H9 (cell line): ENCODE data around the gene IL1RAPL1. TPM values are rescaled to one million over a fixed set of nuclear protein-coding genes. Genes with fewer than 3 reads are reported as not detected.

ENCODE experiments used
- DNase-seq: peaks from one replicate; pipeline ENCODE4 v3.0.0-alpha.2; 2017
- H2AFZ ChIP-seq: one replicate; pipeline ENCODE4 v1.6.1; 2013; ENCODE audit warnings: mild to moderate bottlenecking, low read length, control low read depth, moderate library complexity
- H2AK5ac ChIP-seq: 2 replicates; pipeline ENCODE4 v1.6.1; 2013; ENCODE audit warnings: low read length, control low read depth, mixed read lengths; ENCODE audit not compliant: insufficient read length
- H2BK120ac ChIP-seq: one replicate; pipeline ENCODE4 v1.6.1; 2013; ENCODE audit warnings: low read depth, mild to moderate bottlenecking, low read length, control low read depth, inconsistent platforms; ENCODE audit not compliant: poor library complexity, severe bottlenecking
- H2BK12ac ChIP-seq: 2 replicates; pipeline ENCODE4 v1.6.1; 2013; ENCODE audit warnings: low read length, control low read depth, mixed read lengths, low read depth; ENCODE audit not compliant: insufficient read length
- H2BK15ac ChIP-seq: 2 replicates; pipeline ENCODE4 v1.6.1; 2013; ENCODE audit warnings: low read depth, low read length, control low read depth
- H2BK20ac ChIP-seq: one replicate; pipeline ENCODE4 v1.6.1; 2013; ENCODE audit warnings: low read depth, mild to moderate bottlenecking, low read length, control low read depth, inconsistent platforms; ENCODE audit not compliant: poor library complexity, severe bottlenecking
- H2BK5ac ChIP-seq: 2 replicates; pipeline ENCODE4 v1.6.1; 2013; ENCODE audit warnings: low read length, control low read depth, mixed read lengths; ENCODE audit not compliant: insufficient read length
- H3K14ac ChIP-seq: 2 replicates; pipeline ENCODE4 v1.6.1; 2013; ENCODE audit warnings: low read length, control low read depth; ENCODE audit not compliant: insufficient read depth
- H3K18ac ChIP-seq: 2 replicates; pipeline ENCODE4 v1.6.1; 2013; ENCODE audit warnings: low read depth, mild to moderate bottlenecking, mixed read lengths, low read length, control low read depth; ENCODE audit not compliant: insufficient read length
- H3K23ac ChIP-seq: 2 replicates; pipeline ENCODE4 v1.6.1; 2013; ENCODE audit warnings: low read length, control low read depth, mixed read lengths, low read depth; ENCODE audit not compliant: insufficient read length
- H3K23me2 ChIP-seq: 2 replicates; pipeline ENCODE4 v1.6.1; 2013; ENCODE audit warnings: low read depth, mild to moderate bottlenecking, mixed read lengths, low read length, control low read depth; ENCODE audit not compliant: insufficient read length, poor library complexity, severe bottlenecking
- H3K27ac ChIP-seq: 2 replicates; pipeline ENCODE4 v1.5.1; 2013; ENCODE audit warnings: low read length, control low read depth, mixed read lengths, low read depth; ENCODE audit not compliant: insufficient read length
- H3K27me3 ChIP-seq: 2 replicates; pipeline ENCODE4 v1.6.1; 2013; ENCODE audit warnings: low read length, control low read depth, inconsistent platforms; ENCODE audit not compliant: insufficient read depth
- H3K4ac ChIP-seq: 2 replicates; pipeline ENCODE4 v1.6.1; 2013; ENCODE audit warnings: low read depth, mild to moderate bottlenecking, control low read depth, inconsistent platforms, low read length, moderate library complexity
- H3K4me1 ChIP-seq: 2 replicates; pipeline ENCODE4 v1.6.1; 2013; ENCODE audit warnings: low read length, control low read depth, inconsistent platforms; ENCODE audit not compliant: insufficient read depth
- H3K4me2 ChIP-seq: 2 replicates; pipeline ENCODE4 v1.6.1; 2013; ENCODE audit warnings: low read length, control low read depth, mixed read lengths; ENCODE audit not compliant: insufficient read length, insufficient read depth
- H3K56ac ChIP-seq: 2 replicates; pipeline ENCODE4 v1.6.1; 2013; ENCODE audit warnings: low read depth, mild to moderate bottlenecking, mixed read lengths, low read length, control low read depth; ENCODE audit not compliant: insufficient read length
- H3K79me1 ChIP-seq: 2 replicates; pipeline ENCODE4 v1.6.1; 2013; ENCODE audit warnings: low read depth, mild to moderate bottlenecking, moderate library complexity, low read length, control low read depth, inconsistent platforms; ENCODE audit not compliant: insufficient read depth, poor library complexity, severe bottlenecking
- H3K79me2 ChIP-seq: 2 replicates; pipeline ENCODE4 v1.6.1; 2013; ENCODE audit warnings: low read length, control low read depth, inconsistent platforms; ENCODE audit not compliant: insufficient read depth
- H3K9ac ChIP-seq: 2 replicates; pipeline ENCODE4 v1.6.1; 2013; ENCODE audit warnings: low read length, control low read depth, mixed read lengths; ENCODE audit not compliant: insufficient read length; ENCODE audit errors: extremely low read depth
- H3K9me3 ChIP-seq: one replicate; pipeline ENCODE4 v1.6.1; 2013; ENCODE audit warnings: low read depth, low read length, inconsistent platforms; ENCODE audit not compliant: control insufficient read depth
- H3T11ph ChIP-seq: one replicate; pipeline ENCODE4 v1.6.1; 2013; ENCODE audit warnings: mild to moderate bottlenecking, low read length, control low read depth, inconsistent platforms
- H4K20me1 ChIP-seq: one replicate; pipeline ENCODE4 v1.6.1; 2013; ENCODE audit not compliant: control insufficient read depth, insufficient read length, insufficient read depth
- H4K5ac ChIP-seq: 2 replicates; pipeline ENCODE4 v1.6.1; 2013; ENCODE audit warnings: low read depth, mild to moderate bottlenecking, mixed read lengths, low read length, control low read depth; ENCODE audit not compliant: insufficient read length
- H4K8ac ChIP-seq: replicated peaks from 2 replicates; pipeline ENCODE4 v1.6.1; 2013; ENCODE audit warnings: low read length, control low read depth, mixed read lengths, low read depth; ENCODE audit not compliant: insufficient read length
- H4K91ac ChIP-seq: 2 replicates; pipeline ENCODE4 v1.6.1; 2013; ENCODE audit warnings: low read depth, mild to moderate bottlenecking, moderate library complexity, mixed read lengths, low read length, control low read depth; ENCODE audit not compliant: insufficient read length
- H3K27ac Mint-ChIP-seq, 3 experiments: 2 replicates in 2 of 3; 3 replicates in 1 of 3; pipeline ENCODE4 v1.8.0; 2020 to 2021; ENCODE audit warnings: mixed read lengths in 3 of 3, mild to moderate bottlenecking in 1 of 3, moderate library complexity in 1 of 3
- H3K27me3 Mint-ChIP-seq: 2 replicates; pipeline ENCODE4 v1.8.0; 2021; ENCODE audit warnings: low read depth, mild to moderate bottlenecking, moderate library complexity, mixed read lengths
- H3K36me3 Mint-ChIP-seq, 3 experiments: 2 replicates in 2 of 3; 3 replicates in 1 of 3; pipeline ENCODE4 v1.8.0; 2020 to 2021; ENCODE audit warnings: low read depth in 3 of 3, mixed read lengths in 3 of 3; ENCODE audit not compliant: insufficient read depth in 1 of 3
- H3K4me1 Mint-ChIP-seq, 2 experiments: 2 replicates each; pipeline ENCODE4 v1.8.0; 2020; ENCODE audit warnings: mixed read lengths in 2 of 2
- H3K4me3 Mint-ChIP-seq, 2 experiments: 2 replicates in 1 of 2; 3 replicates in 1 of 2; pipeline ENCODE4 v1.8.0; 2020 to 2021; ENCODE audit warnings: mild to moderate bottlenecking in 2 of 2, mixed read lengths in 2 of 2, moderate library complexity in 1 of 2
- H3K9me3 Mint-ChIP-seq, 2 experiments: 2 replicates in 1 of 2; 3 replicates in 1 of 2; pipeline ENCODE4 v1.8.0; 2020; ENCODE audit warnings: mild to moderate bottlenecking in 2 of 2, mixed read lengths in 2 of 2, moderate library complexity in 1 of 2
- WGBS: extraction: QIAGEN DNeasy Blood & Tissue Kit; methylation state at CpG from one replicate; pipeline ENCODE4 v1.1.7; 2013; ENCODE audit warnings: missing lambda C conversion rate, low lambda C conversion rate, mixed read lengths; ENCODE audit not compliant: insufficient read length; ENCODE audit errors: extremely low coverage; 5-methylcytosine and 5-hydroxymethylcytosine counted together
- total RNA-seq: library from RNA; stranded (reverse); gene quantifications from 2 replicates; pipeline ENCODE4 v1.2.1, GENCODE V29; 2021
- TF ChIP-seq, protein P1 (sequence below): fragments of 200-600 bp; sonication (generic); conservative IDR thresholded peaks from 3 replicates; pipeline ENCODE4 v1.8.0; 2021; ENCODE audit warnings: antibody characterized with exemption, mild to moderate bottlenecking

IL1RAPL1 gene
- total RNA-seq, 1 experiment from 2014 or later, result 0.31 TPM

DNA sequence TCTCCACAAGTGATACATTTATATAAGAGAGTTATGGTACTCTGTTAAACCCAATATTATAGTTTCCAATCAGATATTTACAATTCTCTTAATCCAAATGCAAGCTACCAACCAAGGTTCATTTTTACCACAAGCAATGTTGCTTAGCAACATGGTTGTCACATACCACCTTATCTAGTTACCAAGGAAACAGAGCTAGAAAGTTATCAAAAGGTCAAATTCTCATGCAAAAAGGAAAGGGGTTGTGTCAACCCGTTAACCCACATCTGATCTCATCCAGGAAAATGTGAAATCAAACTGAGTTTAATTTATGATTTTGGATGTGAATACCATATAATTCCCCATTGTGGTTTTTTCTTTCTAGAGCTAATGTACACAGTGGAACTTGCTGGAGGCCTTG lies 1354.0 kb downstream of the IL1RAPL1 start:
- H2BK20ac ChIP-seq, result no peak overlapping the region
- H4K20me1 ChIP-seq, result no peaks in the 10 kb centered on the region
- H3T11ph ChIP-seq, result no peak overlapping the region
- no peaks in the 10 kb centered on the region for H3K9me3 ChIP-seq
- H3K9ac ChIP-seq, result no peak overlapping the region
- no peaks in the 10 kb centered on the region for H3K79me2 ChIP-seq
- H2BK5ac ChIP-seq, result no peak overlapping the region
- no peak overlapping the region for H2AFZ ChIP-seq
- no peak overlapping the region for H3K27ac Mint-ChIP-seq
- no peak overlapping the region for H3K4me3 Mint-ChIP-seq
- H3K23ac ChIP-seq, result no peak overlapping the region
- H3K79me1 ChIP-seq, result no peaks in the 10 kb centered on the region
- no peak overlapping the region for H4K91ac ChIP-seq
- H2AK5ac ChIP-seq, result no peak overlapping the region
- H4K5ac ChIP-seq, result no peak overlapping the region
- H3K23me2 ChIP-seq, result no peaks in the 10 kb centered on the region
- H3K27ac ChIP-seq, result no peak overlapping the region
- H3K14ac ChIP-seq, result no peak overlapping the region
- H3K18ac ChIP-seq, result no peak overlapping the region
- no peaks in the 10 kb centered on the region; the same call in 1 of the 2 replicates for H3K4me1 ChIP-seq
- no peaks in the 10 kb centered on the region for H3K27me3 ChIP-seq
- no peak overlapping the region for H2BK15ac ChIP-seq
- no peak for DNase-seq
- WGBS, result no CpG with 5 or more reads among the region's 1 CpG
- no peak overlapping the region for H2BK12ac ChIP-seq
- peaks cover 0 to 43% of the 10 kb centered on the region in 2 experiments; a peak in 4 of 5 replicates for H3K9me3 Mint-ChIP-seq
- H3K4ac ChIP-seq, result no peak overlapping the region
- H2BK120ac ChIP-seq, result no peak overlapping the region
- no peak overlapping the region for H3K56ac ChIP-seq
- no peak overlapping the region for H3K4me2 ChIP-seq
- no peaks in the 10 kb centered on the region for H3K27me3 Mint-ChIP-seq
- TF ChIP-seq, protein P1, sequence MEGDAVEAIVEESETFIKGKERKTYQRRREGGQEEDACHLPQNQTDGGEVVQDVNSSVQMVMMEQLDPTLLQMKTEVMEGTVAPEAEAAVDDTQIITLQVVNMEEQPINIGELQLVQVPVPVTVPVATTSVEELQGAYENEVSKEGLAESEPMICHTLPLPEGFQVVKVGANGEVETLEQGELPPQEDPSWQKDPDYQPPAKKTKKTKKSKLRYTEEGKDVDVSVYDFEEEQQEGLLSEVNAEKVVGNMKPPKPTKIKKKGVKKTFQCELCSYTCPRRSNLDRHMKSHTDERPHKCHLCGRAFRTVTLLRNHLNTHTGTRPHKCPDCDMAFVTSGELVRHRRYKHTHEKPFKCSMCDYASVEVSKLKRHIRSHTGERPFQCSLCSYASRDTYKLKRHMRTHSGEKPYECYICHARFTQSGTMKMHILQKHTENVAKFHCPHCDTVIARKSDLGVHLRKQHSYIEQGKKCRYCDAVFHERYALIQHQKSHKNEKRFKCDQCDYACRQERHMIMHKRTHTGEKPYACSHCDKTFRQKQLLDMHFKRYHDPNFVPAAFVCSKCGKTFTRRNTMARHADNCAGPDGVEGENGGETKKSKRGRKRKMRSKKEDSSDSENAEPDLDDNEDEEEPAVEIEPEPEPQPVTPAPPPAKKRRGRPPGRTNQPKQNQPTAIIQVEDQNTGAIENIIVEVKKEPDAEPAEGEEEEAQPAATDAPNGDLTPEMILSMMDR, result no peak
- H3K4me1 Mint-ChIP-seq, result peaks cover 14 to 23% of the 10 kb centered on the region in 2 experiments
- no peaks in the 10 kb centered on the region for H3K36me3 Mint-ChIP-seq
- no peak overlapping the region for H4K8ac ChIP-seq
